GM23248 (cell line): ENCODE data around the gene ATXN3L.

Source experiments
- EZH2 ChIP-seq: fragments of 200-600 bp; sonication (generic); IDR thresholded peaks from 2 replicates; pipeline ENCODE4 v1.6.1; 2018; ENCODE audit warnings: antibody characterized with exemption, mild to moderate bottlenecking; ENCODE audit not compliant: insufficient read depth, poor library complexity, severe bottlenecking
- EZH2phosphoT487 ChIP-seq: fragments of 200-600 bp; sonication (generic); IDR thresholded peaks from 2 replicates; pipeline ENCODE4 v1.6.1; 2018; ENCODE audit warnings: antibody characterized with exemption, moderate library complexity, mild to moderate bottlenecking, low read depth; ENCODE audit not compliant: insufficient read depth

- TF ChIP-seq EZH2 = no peak
- TF ChIP-seq EZH2phosphoT487 = no peak
Observed at GRCh38 chrX:13341491-13342101, 21.7 kb upstream of the ATXN3L start.
